ENCODE data around the gene PDLIM1.

The PDLIM1 gene

GRCh38 chr10:95260397-95260881 is 30.4 kb downstream of the PDLIM1 start:
- Mint-ChIP-seq H3K4me3 (no peak overlapping the region), H3K4me1 (peaks cover 22 to 43% of the 10 kb centered on the region in 2 donors), H3K36me3 (peaks cover 40 to 63% of the 10 kb centered on the region in 2 donors), H3K9me3 (peaks cover 0 to 3% of the 10 kb centered on the region in 2 donors), H3K27me3 (no peaks in the 10 kb centered on the region), H3K27ac (no peak overlapping the region)
- DNase-seq (no peak), ATAC-seq (replicated peaks) (peak in 1 of 2 donors; percentile 46)

DNA sequence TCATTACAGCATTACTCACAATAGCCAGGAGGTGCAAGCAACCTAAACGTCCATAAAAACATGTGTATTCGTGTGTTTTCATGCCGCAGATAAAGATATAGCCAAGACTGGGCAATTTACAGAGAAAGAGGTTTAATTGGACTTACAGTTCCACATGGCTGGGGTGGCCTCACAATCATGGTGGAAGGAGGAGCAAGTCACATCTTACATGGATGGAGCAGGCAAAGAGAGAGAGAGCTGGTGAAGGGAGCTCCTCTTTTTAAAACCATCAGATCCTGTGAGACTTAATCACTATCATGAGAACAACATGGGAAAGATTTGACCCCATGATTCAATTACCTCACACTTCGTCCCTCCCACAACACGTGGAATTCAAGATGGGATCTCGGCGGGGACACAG is 33.0 kb downstream of the PDLIM1 start:
- no peaks in the 10 kb centered on the region for H3K27me3 Mint-ChIP-seq

GRCh38 chr10:95256268-95256667 is 34.5 kb downstream of the PDLIM1 start:
- H3K36me3 Mint-ChIP-seq, result peaks cover 29 to 45% of the 10 kb centered on the region in 2 donors
- H3K4me1 Mint-ChIP-seq, result peaks cover 19 to 40% of the 10 kb centered on the region in 2 donors
- no peak overlapping the region for H3K4me3 Mint-ChIP-seq
- no peaks in the 10 kb centered on the region for H3K27me3 Mint-ChIP-seq
- peaks cover 0 to 3% of the 10 kb centered on the region in 2 donors for H3K9me3 Mint-ChIP-seq
- H3K27ac Mint-ChIP-seq, result no peak overlapping the region
- DNase-seq (no peak), ATAC-seq (replicated peaks) (no peak)

More for the DNA sequence above, 33.0 kb downstream of the PDLIM1 start:
- Mint-ChIP-seq H3K36me3 (peaks cover 34 to 55% of the 10 kb centered on the region in 2 donors), H3K9me3 (peaks cover 0 to 3% of the 10 kb centered on the region in 2 donors), H3K4me1 (peaks cover 10 to 40% of the 10 kb centered on the region in 2 donors), H3K4me3 (no peak overlapping the region), H3K27ac (peak overlapping the region; percentile 53)
- no peak for ATAC-seq (replicated peaks)
- no peak for DNase-seq

DNA sequence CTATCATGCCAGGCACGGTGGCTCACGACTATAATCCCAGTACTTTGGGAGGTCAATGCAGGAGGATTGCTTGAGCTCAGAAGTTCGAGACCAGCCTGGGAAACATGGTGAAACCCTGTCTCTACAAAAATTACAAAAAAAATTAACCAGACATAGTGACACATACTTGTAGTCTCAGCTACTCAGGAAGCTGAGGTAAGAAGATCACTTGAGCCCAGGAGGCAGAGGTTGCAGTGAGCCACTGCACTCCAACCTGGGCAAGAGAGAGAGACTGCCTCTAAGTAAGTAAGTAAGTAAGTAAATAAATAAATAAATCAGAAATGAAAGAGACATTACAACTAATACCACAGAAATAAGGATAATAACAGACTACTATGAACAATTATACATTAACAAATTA is 36.2 kb downstream of the PDLIM1 start:
- H3K9me3 Mint-ChIP-seq, result peaks cover 0 to 3% of the 10 kb centered on the region in 2 donors
- ATAC-seq (replicated peaks), result peak in 1 of 2 donors; percentile 53
- no peaks in the 10 kb centered on the region for H3K27me3 Mint-ChIP-seq
- H3K4me3 Mint-ChIP-seq, result no peak overlapping the region
- no peak for DNase-seq
- H3K27ac Mint-ChIP-seq, result peak overlapping the region; percentile 76
- peaks cover 17 to 35% of the 10 kb centered on the region in 2 donors for H3K4me1 Mint-ChIP-seq
- peaks cover 33 to 46% of the 10 kb centered on the region in 2 donors for H3K36me3 Mint-ChIP-seq

- DNase-seq (no peak), ATAC-seq (replicated peaks) (no peak)
- Mint-ChIP-seq H3K27ac (no peak overlapping the region), H3K4me1 (peaks cover 18 to 44% of the 10 kb centered on the region in 2 donors), H3K27me3 (no peaks in the 10 kb centered on the region), H3K36me3 (peaks cover 37 to 42% of the 10 kb centered on the region in 2 donors), H3K4me3 (no peak overlapping the region), H3K9me3 (peaks cover 0 to 3% of the 10 kb centered on the region in 2 donors)
Observed at GRCh38 chr10:95253686-95254085, 37.1 kb downstream of the PDLIM1 start.

GRCh38 chr10:95253007-95253406 is 37.8 kb downstream of the PDLIM1 start:
- Mint-ChIP-seq H3K27me3 (no peaks in the 10 kb centered on the region), H3K4me1 (peaks cover 18 to 47% of the 10 kb centered on the region in 2 donors), H3K27ac (no peak overlapping the region), H3K9me3 (peaks cover 0 to 3% of the 10 kb centered on the region in 2 donors), H3K4me3 (no peak overlapping the region), H3K36me3 (peaks cover 34 to 35% of the 10 kb centered on the region in 2 donors)
- no peak for ATAC-seq (replicated peaks)
- no peak for DNase-seq

DNA sequence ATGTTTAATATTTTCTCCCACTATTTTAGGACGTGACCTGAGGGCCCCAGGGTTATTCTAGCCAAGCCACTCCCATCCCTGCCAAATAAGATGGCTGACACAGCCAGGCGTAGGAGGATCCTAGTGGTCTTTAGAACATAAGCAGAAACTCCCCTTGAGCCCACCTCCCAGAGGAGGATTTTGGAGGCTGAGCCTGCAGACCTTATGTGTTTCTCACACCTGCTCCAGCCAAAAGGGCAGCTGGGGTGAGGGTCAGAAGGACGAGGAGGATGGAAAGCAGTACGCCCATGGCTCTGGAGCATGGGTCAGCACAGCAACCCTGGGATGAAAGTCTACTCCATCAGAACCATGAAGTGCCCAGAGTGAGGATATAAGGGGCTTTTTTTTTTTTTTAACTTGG is 39.9 kb downstream of the PDLIM1 start:
- Mint-ChIP-seq H3K27ac (no peak overlapping the region), H3K4me3 (no peak overlapping the region), H3K27me3 (no peaks in the 10 kb centered on the region), H3K4me1 (peaks cover 28 to 66% of the 10 kb centered on the region in 2 donors), H3K36me3 (peaks cover 19 to 22% of the 10 kb centered on the region in 2 donors), H3K9me3 (no peaks in the 10 kb centered on the region)
- DNase-seq (no peak), ATAC-seq (replicated peaks) (no peak)

GRCh38 chr10:95249467-95249866 is 41.3 kb downstream of the PDLIM1 start:
- Mint-ChIP-seq H3K4me3 (no peak overlapping the region), H3K36me3 (peaks cover 21 to 25% of the 10 kb centered on the region in 2 donors), H3K27me3 (no peaks in the 10 kb centered on the region), H3K4me1 (peaks cover 29 to 63% of the 10 kb centered on the region in 2 donors), H3K27ac (no peak overlapping the region), H3K9me3 (no peaks in the 10 kb centered on the region)
- DNase-seq (no peak), ATAC-seq (replicated peaks) (no peak)

DNA sequence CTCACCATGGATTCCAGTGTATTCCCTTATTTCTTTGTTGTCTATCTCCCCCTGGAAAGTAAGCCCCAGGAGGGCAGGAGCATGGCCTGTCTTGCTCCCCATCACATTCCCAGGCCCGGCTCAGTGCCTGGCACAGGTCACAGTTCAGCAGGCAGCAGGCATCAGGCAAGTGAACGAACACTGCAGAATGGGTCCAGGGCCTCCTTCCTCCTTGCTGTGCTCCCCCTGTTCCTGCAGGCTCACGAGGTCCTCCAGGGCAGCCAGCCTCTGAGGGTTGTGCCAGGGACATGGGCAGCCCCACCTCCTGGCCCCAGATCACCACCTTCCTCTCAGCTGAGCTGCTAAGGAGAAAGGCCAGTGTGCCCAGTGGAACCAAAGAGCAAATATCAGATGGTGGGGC is 41.8 kb downstream of the PDLIM1 start:
- ATAC-seq (replicated peaks) (no peak), DNase-seq (no peak)
- Mint-ChIP-seq H3K4me1 (peaks cover 29 to 61% of the 10 kb centered on the region in 2 donors), H3K27me3 (no peaks in the 10 kb centered on the region), H3K4me3 (no peak overlapping the region), H3K36me3 (peaks cover 21 to 25% of the 10 kb centered on the region in 2 donors), H3K9me3 (no peaks in the 10 kb centered on the region), H3K27ac (peak overlapping the region; percentile 9)

- no peak overlapping the region for H3K4me3 Mint-ChIP-seq
- H3K9me3 Mint-ChIP-seq, result no peaks in the 10 kb centered on the region
- ATAC-seq (replicated peaks) (no peak), DNase-seq (no peak)
- H3K27ac Mint-ChIP-seq, result peak overlapping the region; percentile 59
- H3K27me3 Mint-ChIP-seq, result no peaks in the 10 kb centered on the region
- H3K4me1 Mint-ChIP-seq, result peaks cover 31 to 56% of the 10 kb centered on the region in 2 donors
- peaks cover 20 to 24% of the 10 kb centered on the region in 2 donors for H3K36me3 Mint-ChIP-seq
Observed at GRCh38 chr10:95247881-95248583, 42.8 kb downstream of the PDLIM1 start.

DNA sequence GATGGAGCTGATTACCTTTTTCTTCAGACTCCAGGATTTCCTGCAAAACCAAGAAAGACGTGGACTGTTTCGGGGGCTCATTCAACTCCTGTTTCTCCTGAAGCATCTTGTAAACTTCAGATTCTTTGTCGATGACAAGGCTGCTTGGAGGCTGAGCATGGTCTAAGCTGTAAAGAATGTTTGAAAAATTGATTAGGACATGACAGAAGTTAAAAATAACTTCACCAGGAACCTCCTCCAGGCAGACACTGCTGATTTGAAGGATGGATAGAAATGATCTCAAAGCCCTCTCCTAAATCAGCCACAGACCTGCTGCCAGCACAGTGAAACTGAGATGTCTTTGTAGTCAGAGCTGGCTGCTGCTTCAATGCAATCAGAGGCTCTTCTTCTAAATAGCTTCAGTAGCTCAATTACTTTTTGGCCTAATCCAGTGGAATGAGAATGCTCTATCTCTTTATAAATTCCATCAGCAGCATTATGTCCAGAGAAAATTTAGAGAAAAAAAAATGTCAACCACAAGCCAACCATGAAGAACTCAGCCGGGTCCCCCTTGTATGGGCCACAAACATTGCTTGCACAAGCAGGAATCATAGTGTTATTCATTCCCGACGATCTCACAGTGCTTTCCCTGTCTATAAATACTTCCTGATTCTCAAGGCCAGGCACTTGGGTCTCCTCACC is 43.5 kb downstream of the PDLIM1 start:
- Mint-ChIP-seq H3K27ac (peak overlapping the region; percentile 63), H3K4me3 (no peak overlapping the region), H3K27me3 (no peaks in the 10 kb centered on the region), H3K9me3 (no peaks in the 10 kb centered on the region), H3K4me1 (peaks cover 26 to 49% of the 10 kb centered on the region in 2 donors), H3K36me3 (peaks cover 20 to 24% of the 10 kb centered on the region in 2 donors)
- ATAC-seq (replicated peaks), result no peak
- no peak for DNase-seq

DNA sequence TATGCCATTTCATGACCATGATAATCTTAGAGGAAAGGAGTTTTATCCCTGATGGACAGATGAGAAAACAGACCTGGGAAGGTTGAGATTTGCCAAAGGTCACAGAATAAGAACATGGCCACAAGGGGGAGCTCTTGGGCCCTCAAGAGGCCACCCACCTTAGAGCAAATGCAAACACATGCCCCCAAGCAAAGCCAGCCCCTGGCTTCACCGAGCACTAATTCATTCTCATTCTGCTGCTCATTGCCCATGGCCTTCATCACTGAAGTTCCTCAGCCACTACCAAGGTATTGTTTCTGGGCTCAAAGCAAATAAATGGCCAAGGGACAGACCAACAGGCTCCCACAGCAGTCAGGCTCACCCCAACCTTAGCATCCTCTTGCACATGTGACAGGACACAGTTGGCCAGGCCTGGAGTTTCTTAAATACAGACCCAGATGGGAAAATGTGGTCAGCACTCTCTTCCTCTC is 44.2 kb downstream of the PDLIM1 start:
- Mint-ChIP-seq H3K36me3 (peaks cover 21 to 27% of the 10 kb centered on the region in 2 donors), H3K27me3 (no peaks in the 10 kb centered on the region), H3K4me3 (no peak overlapping the region), H3K9me3 (no peaks in the 10 kb centered on the region), H3K4me1 (peaks cover 21 to 49% of the 10 kb centered on the region in 2 donors), H3K27ac (peak overlapping the region; percentile 31)
- peak; percentile 31 for DNase-seq
- ATAC-seq (replicated peaks), result peak; percentile 55 to 57

GRCh38 chr10:95245425-95246055 is 45.3 kb downstream of the PDLIM1 start:
- Mint-ChIP-seq H3K4me3 (no peak overlapping the region), H3K27ac (peak overlapping the region; percentile 56), H3K9me3 (no peaks in the 10 kb centered on the region), H3K27me3 (no peaks in the 10 kb centered on the region), H3K36me3 (peaks cover 22 to 28% of the 10 kb centered on the region in 2 donors), H3K4me1 (peaks cover 21 to 57% of the 10 kb centered on the region in 2 donors)
- DNase-seq (peak; percentile 28), ATAC-seq (replicated peaks) (peak; percentile 89 to 90)

- Mint-ChIP-seq H3K27ac (no peak overlapping the region), H3K4me3 (no peak overlapping the region), H3K36me3 (peaks cover 28 to 36% of the 10 kb centered on the region in 2 donors), H3K9me3 (no peaks in the 10 kb centered on the region), H3K27me3 (no peaks in the 10 kb centered on the region), H3K4me1 (peaks cover 19 to 51% of the 10 kb centered on the region in 2 donors)
- ATAC-seq (replicated peaks) (no peak), DNase-seq (no peak)
Observed at GRCh38 chr10:95244152-95244551, 46.7 kb downstream of the PDLIM1 start.

Measured in stimulated activated naive B cell treated with anti-CD40 and anti-IgM and Interleukin-4, amounts not matched to agents 10 μg/mL and 1 μg/mL and 100 μg/mL, for 72 hours (primary cell).